LNCAP (cell line): Measurements from ENCODE around the gene C12orf43.

Experiments
- TF ChIP-seq, protein P1 (sequence below): fragments of 450-650 bp; IDR thresholded peaks from 2 replicates; pipeline ENCODE4 v1.5.1; 2017; ENCODE audit warnings: mild to moderate bottlenecking

C12orf43 gene

DNA sequence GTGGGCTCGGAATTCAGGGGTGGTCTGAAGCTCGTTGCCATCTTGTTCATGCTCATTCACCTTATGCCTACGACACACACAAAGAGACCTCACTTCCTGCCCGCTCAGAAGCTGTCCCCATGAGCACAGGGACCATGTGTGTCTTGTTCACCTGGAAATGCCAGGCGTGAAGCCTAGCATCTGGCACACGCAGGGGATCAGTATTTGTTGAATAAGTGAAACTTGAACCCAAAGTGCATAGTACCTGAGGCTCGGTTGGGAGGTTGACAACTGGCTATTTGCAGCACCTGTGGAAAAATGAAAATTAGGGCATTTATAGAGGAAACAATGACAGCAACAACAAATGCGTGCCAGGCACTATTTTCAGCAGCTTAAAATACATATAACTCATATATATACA lies 5.4 kb downstream of the C12orf43 start:
- TF ChIP-seq, protein P1, sequence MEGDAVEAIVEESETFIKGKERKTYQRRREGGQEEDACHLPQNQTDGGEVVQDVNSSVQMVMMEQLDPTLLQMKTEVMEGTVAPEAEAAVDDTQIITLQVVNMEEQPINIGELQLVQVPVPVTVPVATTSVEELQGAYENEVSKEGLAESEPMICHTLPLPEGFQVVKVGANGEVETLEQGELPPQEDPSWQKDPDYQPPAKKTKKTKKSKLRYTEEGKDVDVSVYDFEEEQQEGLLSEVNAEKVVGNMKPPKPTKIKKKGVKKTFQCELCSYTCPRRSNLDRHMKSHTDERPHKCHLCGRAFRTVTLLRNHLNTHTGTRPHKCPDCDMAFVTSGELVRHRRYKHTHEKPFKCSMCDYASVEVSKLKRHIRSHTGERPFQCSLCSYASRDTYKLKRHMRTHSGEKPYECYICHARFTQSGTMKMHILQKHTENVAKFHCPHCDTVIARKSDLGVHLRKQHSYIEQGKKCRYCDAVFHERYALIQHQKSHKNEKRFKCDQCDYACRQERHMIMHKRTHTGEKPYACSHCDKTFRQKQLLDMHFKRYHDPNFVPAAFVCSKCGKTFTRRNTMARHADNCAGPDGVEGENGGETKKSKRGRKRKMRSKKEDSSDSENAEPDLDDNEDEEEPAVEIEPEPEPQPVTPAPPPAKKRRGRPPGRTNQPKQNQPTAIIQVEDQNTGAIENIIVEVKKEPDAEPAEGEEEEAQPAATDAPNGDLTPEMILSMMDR, result no peak

DNA sequence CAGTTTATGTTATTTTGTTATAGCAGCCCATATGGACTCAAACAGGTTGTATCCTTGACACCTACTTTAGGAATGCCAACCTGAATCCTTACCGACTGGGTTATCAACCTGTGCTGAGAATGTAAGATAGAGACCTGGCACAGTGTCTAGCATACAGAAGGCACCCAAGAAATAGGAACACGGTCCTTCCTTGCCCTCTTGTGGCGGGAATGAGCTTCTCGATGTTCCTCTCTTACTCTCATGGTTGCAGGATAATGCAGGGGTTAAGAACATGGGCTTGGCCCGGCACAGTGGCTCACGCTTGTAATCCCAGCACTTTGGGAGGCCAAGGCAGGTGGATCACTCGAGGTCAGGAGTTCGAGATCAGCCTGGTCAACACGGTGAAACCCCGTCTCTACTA lies 6.5 kb downstream of the C12orf43 start:
- TF ChIP-seq, protein P1, result peak; percentile 49

DNA sequence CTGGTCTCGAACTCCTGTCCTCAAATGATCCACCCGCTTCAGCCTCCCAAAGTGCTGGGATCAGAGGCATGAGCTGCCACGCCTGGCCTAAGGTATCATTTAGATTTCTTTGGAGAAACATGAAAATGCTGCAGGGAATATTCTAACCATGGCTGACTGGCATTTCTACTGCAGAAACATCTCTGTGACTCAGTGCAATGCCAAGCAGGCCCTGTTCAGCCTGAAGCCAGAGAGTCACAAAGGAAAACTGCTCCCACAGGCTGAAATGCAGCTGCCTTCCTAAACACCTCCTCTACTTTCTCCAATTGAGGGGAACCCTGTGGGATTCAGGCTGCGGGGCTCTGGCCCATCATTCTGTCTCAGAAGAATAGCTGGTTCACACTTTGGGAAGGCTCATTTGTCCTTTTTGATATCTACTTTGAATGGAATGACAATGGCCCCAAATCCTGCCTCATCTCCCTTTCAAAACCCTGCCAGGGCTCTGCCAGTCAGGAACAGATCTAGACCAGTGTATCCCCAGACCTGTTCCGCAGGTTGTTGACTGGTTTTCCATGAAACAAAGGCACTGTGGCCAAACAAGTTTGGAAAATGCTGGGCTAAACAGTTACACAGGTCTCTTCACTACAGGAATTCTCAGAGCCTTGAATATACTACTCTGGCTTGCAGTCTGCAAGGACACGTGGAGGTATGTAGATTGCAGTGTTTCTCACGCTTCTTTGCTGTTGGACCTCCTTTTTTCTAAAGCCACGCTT lies 7.8 kb downstream of the C12orf43 start:
- TF ChIP-seq, protein P1, result no peak

DNA sequence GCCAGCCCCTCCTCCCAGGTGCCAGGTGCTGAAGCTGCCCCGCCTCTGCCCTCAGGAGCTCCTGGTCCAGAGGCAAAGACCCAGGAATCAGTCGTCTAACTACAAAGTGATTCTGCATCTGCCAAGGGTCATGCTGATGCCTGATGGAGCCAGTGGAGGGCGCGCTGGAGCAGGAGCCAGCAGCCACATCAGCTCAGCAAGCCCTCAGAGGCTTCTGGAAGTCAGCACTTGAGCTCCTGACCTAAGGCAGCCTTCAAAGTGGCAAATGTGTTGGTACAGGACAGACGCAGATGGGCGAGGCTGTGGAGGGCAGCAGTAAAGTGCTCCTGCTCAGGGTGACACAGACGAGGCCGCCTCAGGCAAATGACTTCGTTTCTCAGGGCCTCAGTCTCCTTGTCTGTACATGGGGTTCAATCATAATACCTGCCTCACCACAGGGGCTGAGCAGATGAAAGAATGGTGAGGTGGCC lies 10.9 kb downstream of the C12orf43 start:
- TF ChIP-seq, protein P1, result peak; percentile 52

DNA sequence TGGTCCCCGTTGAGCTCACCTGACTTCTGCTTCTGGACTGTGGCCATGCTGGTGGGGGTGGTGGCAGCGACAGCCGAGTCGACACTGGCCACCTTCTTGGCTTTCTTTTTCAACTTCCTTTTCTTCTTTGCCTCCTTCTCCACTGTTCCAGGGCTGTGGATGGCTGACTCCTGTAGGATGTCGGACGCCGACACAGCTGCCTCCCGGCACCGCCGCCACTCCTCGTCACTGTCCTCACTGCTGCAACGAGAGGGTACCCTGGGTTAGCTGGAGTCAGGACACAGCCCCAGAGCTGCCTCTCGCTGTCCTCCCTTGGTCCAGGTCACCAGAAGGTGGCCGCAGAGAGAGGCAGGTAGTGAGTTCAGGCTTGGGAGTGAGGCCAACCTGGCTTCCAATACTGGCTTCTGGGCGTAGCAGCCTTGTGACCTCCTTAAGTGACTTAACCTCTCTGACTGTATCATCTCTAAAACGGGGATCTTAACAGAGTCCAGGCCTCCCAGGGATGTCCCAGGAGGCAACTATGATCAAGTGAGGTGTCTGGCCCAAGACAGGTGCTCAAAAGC lies 12.0 kb downstream of the C12orf43 start:
- TF ChIP-seq, protein P1, result no peak

DNA sequence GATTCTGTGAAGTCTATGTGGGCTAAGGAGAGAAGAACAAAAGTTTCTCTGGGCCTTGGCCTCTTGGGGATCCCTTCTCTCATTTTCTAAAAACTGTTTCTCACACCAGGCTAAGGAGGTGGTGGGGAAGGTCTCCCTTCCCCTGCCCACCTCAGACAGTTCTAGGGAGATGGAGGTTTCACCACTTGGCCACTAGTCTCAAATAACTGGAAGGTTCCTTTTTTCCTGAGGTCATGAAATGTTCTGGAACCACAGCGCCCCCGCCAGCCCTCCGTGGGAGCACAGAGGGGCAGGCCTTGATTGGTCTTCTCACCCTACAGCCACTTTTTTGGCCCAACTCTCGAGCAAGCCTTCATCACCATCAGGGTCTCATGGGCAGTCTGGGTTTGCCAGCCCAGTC lies 12.6 kb downstream of the C12orf43 start:
- TF ChIP-seq, protein P1, result no peak

DNA sequence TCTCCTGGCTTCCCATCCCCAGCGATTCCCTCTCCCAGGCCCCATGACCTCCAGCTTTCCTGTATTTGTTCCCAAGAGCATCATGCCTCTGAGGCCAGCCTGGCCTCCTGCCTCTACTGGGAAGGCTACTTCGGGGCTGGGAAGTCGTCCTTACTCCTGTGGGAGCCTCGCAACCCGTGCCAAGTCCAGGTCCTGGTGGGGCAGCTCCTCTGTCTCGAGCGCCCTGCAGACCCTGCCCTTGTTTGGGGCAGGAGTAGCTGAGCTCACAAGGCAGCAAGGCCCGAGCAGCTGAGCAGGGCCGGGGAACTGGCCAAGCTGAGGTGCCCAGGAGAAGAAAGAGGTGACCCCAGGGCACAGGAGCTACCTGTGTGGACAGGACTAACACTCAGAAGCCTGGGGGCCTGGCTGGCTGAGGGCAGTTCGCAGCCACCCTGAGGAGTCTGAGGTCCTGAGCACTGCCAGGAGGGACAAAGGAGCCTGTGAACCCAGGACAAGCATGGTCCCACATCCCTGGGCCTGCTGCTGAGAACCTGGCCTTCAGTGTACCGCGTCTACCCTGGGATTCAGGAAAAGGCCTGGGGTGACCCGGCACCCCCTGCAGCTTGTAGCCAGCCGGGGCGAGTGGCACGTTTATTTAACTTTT lies 14.3 kb downstream of the C12orf43 start:
- TF ChIP-seq, protein P1, result no peak
